SU-DHL-6 (cell line): ENCODE results near the gene BANP.

Experiments used
- H2AFZ ChIP-seq: fragments of 200-600 bp; sonication (generic); 2 replicates; pipeline ENCODE4 v1.6.1; 2014; ENCODE audit warnings: low read depth, mild to moderate bottlenecking, moderate library complexity, mixed read lengths, antibody characterized with exemption, low read length; ENCODE audit not compliant: severe bottlenecking
- H3F3A ChIP-seq: fragments of 200-600 bp; shearing (Covaris generic); 2 replicates; pipeline ENCODE4 v1.6.0; 2016; ENCODE audit warnings: antibody characterized with exemption, mild to moderate bottlenecking; ENCODE audit not compliant: insufficient read depth
- H3K27ac ChIP-seq: fragments of 200-600 bp; sonication (generic); 2 replicates; pipeline ENCODE4 v1.5.1; 2016; ENCODE audit warnings: low read depth, mild to moderate bottlenecking, low read length, moderate library complexity, mixed read lengths
- H3K27me3 ChIP-seq: fragments of 200-600 bp; sonication (generic), shearing (Covaris generic); 2 replicates; pipeline ENCODE4 v1.6.0; 2014; ENCODE audit warnings: mild to moderate bottlenecking, low read length
- H3K36me3 ChIP-seq: fragments of 200-600 bp; sonication (generic); 2 replicates; pipeline ENCODE4 v1.6.1; 2014; ENCODE audit warnings: mild to moderate bottlenecking, low read length, mixed read lengths
- H3K4me2 ChIP-seq: fragments of 300-600, 200-600 bp; shearing (Covaris generic), sonication (generic); 2 replicates; pipeline ENCODE4 v1.6.0; 2014; ENCODE audit warnings: low read length, low read depth, mild to moderate bottlenecking; ENCODE audit not compliant: poor library complexity, severe bottlenecking
- H3K4me3 ChIP-seq: fragments of 200-600 bp; sonication (generic); 2 replicates; pipeline ENCODE4 v1.5.1; 2014; ENCODE audit warnings: antibody characterized with exemption, low read length, mild to moderate bottlenecking, mixed read lengths; ENCODE audit not compliant: insufficient read depth, poor library complexity, severe bottlenecking
- H3K79me2 ChIP-seq: fragments of 200-600 bp; sonication (generic); 2 replicates; pipeline ENCODE4 v1.6.1; 2014; ENCODE audit warnings: mild to moderate bottlenecking, low read length, moderate library complexity; ENCODE audit not compliant: insufficient read depth
- H3K9ac ChIP-seq: fragments of 200-600 bp; sonication (generic); 2 replicates; pipeline ENCODE4 v1.7.0; 2014; ENCODE audit warnings: mild to moderate bottlenecking, low read length
- H3K9me2 ChIP-seq: fragments of 200-600 bp; sonication (generic); replicated peaks from 2 replicates; pipeline ENCODE4 v1.6.1; 2014; ENCODE audit warnings: low read length; ENCODE audit not compliant: insufficient read depth
- H3K9me3 ChIP-seq: fragments of 200-600 bp; sonication (generic); 2 replicates; pipeline ENCODE4 v1.6.1; 2014; ENCODE audit warnings: low read length, mixed read lengths; ENCODE audit not compliant: insufficient read depth
- H4K20me1 ChIP-seq: fragments of 200-600 bp; sonication (generic); 2 replicates; pipeline ENCODE4 v1.6.1; 2014; ENCODE audit warnings: low read depth, mild to moderate bottlenecking, antibody characterized with exemption, low read length, moderate library complexity, mixed read lengths
- EZH2phosphoT487 ChIP-seq: fragments of 200-600 bp; sonication (generic), shearing (Covaris generic); conservative IDR thresholded peaks from 2 replicates; pipeline ENCODE4 v1.6.1; 2018; ENCODE audit warnings: mild to moderate bottlenecking, antibody characterized with exemption, low read length, moderate library complexity, mixed read lengths
- TF ChIP-seq, protein P1 (sequence below): fragments of 200-600 bp; sonication (generic); IDR thresholded peaks from one replicate; pipeline ENCODE4 v1.5.1; 2017; ENCODE audit warnings: antibody characterized with exemption, mild to moderate bottlenecking, low read length, moderate library complexity; ENCODE audit not compliant: insufficient read depth, poor library complexity, severe bottlenecking

The BANP gene

DNA sequence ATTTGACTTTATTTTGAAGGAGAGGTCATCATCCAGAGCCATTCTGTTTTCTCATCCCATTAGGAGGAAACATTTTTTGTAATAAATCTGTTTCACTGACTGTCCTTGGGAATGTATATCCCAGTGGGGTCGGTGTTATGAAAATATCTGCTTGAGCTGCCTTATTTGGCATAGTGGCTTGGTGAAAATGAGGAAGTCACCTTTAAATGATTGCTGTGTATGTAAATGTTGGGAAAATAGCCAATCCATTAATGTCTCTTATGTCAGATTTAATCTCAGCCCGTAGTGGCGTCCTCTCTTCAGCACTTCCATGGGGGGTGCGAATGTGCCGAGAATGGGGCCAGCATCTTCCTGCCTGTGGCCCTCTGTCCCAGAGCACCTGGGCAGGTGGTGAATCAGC lies 57.6 kb downstream of the BANP start:
- Histone ChIP-seq H3K9me3 (no peaks in the 10 kb centered on the region), H3K4me3 (no peak overlapping the region), H3K27me3 (no peaks in the 10 kb centered on the region), H3K9me2 (no peaks in the 10 kb centered on the region), H3F3A (no peaks in the 10 kb centered on the region), H3K79me2 (no peaks in the 10 kb centered on the region), H3K4me2 (no peak overlapping the region), H2AFZ (no peak overlapping the region), H3K9ac (no peak overlapping the region), H4K20me1 (no peaks in the 10 kb centered on the region), H3K36me3 (no peaks in the 10 kb centered on the region), H3K27ac (no peak overlapping the region)
- TF ChIP-seq EZH2phosphoT487 = no peak
- TF ChIP-seq, protein P1, sequence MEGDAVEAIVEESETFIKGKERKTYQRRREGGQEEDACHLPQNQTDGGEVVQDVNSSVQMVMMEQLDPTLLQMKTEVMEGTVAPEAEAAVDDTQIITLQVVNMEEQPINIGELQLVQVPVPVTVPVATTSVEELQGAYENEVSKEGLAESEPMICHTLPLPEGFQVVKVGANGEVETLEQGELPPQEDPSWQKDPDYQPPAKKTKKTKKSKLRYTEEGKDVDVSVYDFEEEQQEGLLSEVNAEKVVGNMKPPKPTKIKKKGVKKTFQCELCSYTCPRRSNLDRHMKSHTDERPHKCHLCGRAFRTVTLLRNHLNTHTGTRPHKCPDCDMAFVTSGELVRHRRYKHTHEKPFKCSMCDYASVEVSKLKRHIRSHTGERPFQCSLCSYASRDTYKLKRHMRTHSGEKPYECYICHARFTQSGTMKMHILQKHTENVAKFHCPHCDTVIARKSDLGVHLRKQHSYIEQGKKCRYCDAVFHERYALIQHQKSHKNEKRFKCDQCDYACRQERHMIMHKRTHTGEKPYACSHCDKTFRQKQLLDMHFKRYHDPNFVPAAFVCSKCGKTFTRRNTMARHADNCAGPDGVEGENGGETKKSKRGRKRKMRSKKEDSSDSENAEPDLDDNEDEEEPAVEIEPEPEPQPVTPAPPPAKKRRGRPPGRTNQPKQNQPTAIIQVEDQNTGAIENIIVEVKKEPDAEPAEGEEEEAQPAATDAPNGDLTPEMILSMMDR = no peak

- no peaks in the 10 kb centered on the region for H3K9me2 ChIP-seq
- no peaks in the 10 kb centered on the region for H3F3A ChIP-seq
- H3K9ac ChIP-seq = no peak overlapping the region
- TF ChIP-seq, protein P1 = no peak
- no peak for TF ChIP-seq EZH2phosphoT487
- H3K27me3 ChIP-seq = no peaks in the 10 kb centered on the region
- H3K4me2 ChIP-seq = no peak overlapping the region
- H4K20me1 ChIP-seq = no peaks in the 10 kb centered on the region
- no peaks in the 10 kb centered on the region for H3K79me2 ChIP-seq
- no peaks in the 10 kb centered on the region for H3K9me3 ChIP-seq
- no peaks in the 10 kb centered on the region for H3K36me3 ChIP-seq
- no peak overlapping the region for H3K27ac ChIP-seq
- H3K4me3 ChIP-seq = no peak overlapping the region
- H2AFZ ChIP-seq = no peak overlapping the region
Observed at GRCh38 chr16:88009563-88010342, 58.5 kb downstream of the BANP start.

DNA sequence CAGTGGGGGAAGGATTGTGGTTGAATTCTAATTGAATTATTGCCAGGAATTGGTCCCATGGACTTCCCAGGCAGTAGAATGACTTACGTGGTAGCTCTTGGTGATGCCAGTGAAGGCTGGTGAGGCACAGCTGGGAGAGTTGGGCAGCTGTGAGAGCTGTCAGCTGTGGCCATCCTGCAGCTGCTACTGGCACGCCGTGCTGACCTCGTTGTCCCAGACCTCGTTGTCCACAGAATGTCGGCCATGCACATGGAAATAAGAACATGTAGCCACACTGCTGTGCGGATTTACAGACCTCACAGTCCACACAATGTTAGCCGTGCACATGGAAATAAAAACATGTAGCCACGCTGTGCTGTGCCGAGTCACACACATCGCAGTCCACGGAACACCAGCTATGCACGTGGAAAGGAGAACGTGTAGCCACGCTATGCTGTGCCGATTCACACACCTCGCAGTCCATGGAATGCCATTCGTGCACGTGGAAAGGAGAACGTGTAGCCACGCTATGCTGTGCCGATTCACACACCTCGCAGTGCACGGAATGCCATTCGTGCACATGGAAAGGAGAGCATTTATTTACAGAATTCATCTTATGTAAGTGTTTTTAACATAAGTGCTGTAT lies 59.2 kb downstream of the BANP start:
- Histone ChIP-seq H3K27ac (no peak overlapping the region), H3K4me3 (no peak overlapping the region), H3K9ac (no peak overlapping the region), H2AFZ (no peak overlapping the region), H3K4me2 (no peak overlapping the region), H3K9me2 (no peaks in the 10 kb centered on the region), H3K27me3 (no peaks in the 10 kb centered on the region), H4K20me1 (no peaks in the 10 kb centered on the region), H3F3A (no peaks in the 10 kb centered on the region), H3K9me3 (no peaks in the 10 kb centered on the region), H3K79me2 (no peaks in the 10 kb centered on the region), H3K36me3 (no peaks in the 10 kb centered on the region)
- TF ChIP-seq, protein P1 = no peak
- no peak for TF ChIP-seq EZH2phosphoT487
